Activated CD4-positive, alpha-beta T cell treated with anti-CD3 and anti-CD28 coated beads, Interleukin-2, amount 50 U/mL, for 4 hours (primary cell): Measurements from ENCODE around the gene RPH3AL.
"Not testable (repeated sequence)": the region's sequence is repeated elsewhere in the genome, so short reads cannot be mapped to it uniquely, and the experiment has no call there.

ENCODE experiments used
- DNase-seq, 2 experiments: peaks; one replicate each; pipeline ENCODE4 v3.0.0-alpha.2; 2020

RPH3AL gene

DNA sequence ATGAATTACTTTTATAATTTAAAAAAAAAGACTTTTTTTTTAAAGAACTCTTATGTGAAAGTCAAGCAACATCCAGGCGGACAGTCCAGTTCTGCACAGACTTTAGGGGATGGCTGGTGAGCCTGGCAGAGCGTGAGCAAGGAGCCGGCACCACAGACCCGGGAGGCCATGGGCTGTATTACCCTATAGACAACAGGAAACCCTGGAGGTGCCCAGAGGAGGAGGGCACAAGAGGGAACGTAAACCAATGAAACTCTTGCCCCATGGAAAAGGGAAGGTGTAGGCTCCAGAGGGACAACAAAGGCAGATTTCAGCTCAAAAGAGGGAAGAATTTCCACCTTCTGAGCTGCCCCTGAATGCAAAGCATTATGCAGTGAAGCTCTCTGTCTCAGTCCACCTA is 25.5 kb upstream of the RPH3AL start:
- DNase-seq = no peak

DNA sequence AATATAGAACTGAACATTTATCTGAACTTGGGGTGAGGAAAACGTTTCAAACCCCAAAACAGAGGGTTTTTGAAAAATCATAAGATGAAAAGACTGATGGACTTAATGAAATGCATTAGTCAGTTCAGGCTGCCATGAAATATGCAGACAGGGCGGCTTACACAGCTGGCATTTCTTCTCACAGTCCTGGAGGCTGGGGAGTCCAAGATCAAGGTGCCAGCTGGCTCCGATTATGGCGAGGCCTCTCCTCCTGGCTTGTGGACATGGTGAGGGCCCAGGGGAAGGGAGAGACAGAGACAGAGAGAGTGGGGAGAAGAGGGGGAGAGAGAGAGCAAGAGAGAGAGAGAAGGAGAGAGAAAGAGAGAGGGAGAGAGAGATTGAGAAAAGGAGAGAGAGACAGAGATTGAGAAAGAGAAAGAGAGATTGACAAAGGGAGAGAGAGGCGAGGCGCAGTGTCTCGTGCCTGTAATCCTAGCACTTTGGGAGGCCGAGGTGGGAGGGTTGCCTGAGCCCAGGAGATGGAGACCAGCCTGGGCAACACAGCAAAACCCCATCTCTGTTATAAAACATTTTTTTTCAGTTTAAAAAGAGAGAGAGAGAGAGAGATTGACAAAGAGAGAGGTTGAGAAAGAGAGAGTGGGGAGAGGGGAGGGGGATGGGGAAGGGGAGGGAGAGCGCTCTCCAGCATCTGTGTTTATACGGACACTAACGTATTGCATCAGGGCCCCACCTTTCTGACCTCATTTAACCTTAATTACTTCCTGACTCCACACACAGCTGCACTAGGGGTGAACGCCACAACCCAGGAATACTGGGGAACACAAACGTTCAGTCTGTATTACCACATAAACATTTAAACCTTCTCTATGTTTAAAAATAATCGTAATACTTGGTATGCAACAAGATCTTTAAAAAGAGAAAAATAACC is 24.6 kb upstream of the RPH3AL start:
- no peak for DNase-seq

DNA sequence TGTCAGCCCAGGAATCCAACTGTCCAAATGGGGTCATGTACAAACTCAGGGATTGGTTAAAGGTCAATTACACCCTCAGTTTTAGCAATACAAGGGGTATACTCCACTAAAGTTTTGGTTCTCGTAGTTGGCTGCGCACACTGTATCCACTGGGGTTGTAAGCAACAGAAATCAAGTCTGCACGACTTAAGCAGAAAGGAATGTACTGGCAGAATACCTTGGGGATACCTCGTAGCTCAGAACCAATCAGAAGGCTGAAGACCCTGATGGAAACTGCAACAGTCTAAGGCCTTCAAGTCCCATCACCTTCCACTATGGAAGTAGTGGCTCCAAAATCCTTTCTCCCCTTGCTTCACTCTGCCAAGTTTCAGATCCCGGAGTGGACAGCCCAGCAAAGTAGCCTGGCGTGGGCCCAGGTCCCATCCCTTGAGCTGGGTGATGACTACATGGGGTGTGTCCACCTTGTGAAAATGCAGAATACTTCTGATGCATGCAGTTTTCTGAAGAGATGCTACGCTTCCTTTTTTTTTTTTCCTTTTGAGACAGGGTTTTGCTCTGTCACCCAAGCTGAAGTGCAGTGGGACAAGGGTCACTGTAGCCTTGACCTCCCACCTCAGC is 21.1 kb upstream of the RPH3AL start:
- DNase-seq = no peak

DNA sequence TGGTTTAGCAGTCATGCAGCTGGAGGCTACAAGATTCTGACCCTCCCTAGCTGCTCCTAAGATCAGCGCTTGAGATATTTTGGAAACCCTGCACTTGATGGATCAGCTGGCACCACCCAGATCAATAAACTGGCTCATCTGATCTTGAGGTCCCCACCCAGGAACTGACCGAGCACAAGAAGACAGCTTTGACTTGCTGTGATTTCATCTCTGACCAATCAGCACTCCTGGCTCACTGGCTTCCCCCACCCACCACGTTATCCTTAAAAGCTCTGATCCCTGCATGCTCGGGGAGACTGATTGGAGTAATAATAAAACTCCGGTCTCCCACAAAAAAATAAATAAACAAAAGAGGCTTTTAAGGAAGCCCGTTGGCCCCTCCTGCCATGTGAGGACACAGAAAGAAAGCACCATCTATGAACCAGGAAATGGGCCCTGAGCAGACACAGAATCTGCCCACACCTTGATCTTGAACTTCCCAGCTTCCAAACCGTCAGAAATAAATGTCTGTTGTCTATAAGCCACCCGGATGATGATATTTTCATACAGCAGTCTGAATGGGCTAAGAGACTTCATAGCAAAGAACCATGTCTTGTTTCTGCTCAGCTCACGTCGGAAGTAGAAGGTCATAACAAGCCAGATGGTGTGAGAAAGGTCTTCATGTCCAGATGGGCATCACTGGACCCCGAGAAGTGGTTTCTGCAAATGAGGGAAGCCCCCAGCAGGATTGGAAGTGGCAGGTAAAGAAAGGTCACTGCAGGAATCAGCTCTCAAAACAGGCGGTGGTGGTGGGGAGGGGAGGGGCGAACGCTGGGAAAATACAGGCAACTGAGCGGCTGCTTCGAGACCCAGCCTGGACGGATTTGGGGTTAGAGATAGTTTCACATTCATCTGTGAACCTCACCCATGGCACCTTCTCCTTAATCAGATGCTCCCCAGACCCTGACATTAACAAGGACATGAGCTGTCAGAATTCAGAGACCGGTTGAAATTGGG is 19.8 kb upstream of the RPH3AL start:
- no peak for DNase-seq

DNA sequence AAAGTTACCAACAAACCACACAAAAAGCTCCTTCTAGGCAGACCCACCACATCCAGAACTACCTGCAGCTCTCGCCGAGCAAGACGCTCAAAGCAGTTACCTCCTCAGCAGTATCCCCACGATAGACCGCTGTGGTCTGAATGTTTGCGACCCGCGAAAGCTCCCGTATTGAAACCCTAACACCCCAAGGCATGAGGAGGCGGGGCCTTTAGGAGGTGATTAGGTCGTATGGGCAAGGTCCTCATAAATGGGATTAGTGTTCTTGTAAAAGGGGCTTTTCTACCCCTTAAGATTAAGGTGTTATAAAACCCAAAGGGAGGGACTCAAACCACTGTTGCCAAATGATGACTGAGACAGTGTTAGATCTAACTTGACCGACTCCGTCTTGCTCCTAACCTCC is 19.0 kb upstream of the RPH3AL start:
- no peak for DNase-seq

DNA sequence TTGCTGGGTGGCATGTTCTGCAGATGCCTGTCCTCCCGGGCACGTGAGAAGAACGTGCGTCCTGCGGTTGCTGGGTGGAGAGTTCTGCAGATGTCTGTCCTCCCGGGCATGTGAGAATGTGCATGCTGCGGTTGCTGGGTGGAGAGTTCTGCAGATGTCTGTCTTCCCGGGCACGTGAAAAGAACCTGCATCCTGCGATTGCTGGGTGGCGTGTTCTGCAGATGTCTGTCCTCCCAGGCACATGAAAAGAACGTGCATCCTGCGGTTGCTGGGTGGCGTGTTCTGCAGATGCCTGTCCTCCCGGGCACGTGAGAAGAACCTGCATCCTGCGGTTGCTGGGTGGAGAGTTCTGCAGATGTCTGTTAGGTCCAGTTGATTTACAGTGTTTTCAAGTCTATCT is 15.0 kb upstream of the RPH3AL start:
- not testable (repeated sequence) for DNase-seq

DNA sequence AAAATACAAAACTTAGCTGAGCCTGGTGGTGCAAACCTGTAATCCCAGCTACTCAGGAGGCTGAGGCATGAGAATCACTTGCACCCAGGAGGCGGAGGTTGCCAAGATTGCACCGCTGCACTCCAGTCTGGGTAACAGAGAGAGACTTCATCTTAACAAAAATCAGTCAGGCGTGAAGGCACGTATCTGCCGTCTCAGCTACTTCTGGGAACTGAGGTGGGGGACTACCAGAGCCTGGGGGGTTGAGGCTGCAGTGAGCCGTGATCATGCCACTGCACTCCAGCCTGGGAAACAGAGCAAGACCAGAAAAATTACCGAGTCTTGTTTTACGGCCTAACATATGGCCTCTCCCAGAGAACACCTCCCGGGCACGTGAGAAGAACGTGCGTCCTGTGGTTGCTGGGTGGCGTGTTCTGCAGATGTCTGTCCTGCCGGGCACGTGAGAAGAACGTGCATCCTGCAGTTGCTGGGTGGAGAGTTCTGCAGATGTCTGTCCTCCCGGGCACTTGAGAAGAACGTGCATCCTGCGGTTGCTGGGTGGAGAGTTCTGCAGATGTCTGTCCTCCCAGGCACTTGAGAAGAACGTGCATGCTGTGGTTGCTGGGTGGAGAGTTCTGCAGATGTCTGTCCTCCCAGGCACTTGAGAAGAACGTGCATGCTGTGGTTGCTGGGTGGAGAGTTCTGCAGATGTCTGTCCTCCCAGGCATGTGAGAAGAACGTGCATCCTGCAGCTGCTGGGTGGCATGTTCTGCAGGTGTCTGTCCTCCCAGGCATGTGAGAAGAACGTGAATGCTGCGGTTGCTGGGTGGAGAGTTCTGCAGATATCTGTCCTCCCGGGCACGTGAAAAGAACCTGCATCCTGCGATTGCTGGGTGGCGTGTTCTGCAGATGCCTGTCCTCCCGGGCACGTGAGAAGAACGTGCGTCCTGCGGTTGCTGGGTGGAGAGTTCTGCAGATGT is 14.3 kb upstream of the RPH3AL start:
- DNase-seq = not testable (repeated sequence)

DNA sequence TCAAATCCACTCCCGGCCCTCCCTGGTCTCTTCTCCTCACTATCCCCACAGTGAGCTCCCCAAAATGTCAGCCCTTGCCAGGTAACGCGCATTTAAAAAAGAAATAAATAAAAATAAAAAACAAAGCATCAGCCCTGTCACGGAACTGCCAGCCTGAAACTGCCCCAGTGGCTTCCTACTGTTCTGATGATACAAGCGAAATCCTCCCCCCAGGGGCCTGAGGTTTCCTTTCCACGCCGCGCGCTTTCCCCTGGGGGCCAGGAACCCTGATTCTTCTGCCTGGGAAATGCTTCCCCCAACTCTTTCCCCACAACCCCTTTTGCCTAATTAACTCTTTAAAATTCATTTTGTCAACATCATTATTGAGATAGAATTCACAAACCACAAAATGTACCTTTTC is 12.2 kb upstream of the RPH3AL start:
- DNase-seq = no peak

DNA sequence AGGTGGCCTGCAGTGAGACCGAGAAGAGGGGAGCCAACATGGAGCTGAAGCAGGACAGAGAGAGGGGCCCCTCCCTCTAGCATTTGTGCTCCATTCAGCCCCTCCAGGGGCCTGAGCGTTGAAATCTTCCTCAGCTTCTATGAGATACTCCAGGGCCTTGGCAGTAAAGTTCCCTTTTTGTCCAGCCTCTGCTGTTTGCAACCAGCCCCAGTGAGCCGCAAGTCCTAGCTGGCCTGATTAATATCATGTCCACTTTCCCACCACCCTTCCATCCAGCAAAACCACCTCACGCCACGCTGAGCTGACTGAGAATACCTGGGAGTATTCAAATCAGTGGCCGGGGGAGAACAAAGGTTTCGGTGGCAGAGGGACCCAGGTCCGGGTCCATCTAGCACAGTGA is 11.7 kb upstream of the RPH3AL start:
- no peak for DNase-seq

DNA sequence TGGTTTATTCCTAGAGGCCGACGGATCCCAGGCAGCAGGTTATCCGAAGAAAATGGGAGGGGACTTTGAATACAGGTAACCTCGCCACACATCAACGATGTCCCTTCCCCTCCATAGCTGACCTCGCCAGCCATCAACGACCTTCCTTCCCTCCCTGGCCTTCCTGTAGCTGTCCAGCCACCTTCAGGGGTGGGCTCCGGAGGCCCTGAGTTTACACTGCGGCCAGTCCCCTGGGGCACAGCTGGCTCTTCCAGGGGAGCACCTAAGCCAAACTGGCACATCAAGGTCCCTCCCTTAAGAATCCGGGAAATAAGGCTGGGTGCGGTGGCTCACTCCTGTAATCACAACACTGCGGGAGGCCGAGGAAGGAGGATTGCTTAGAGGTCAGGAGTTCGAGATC is 10.1 kb upstream of the RPH3AL start:
- no peak for DNase-seq

DNA sequence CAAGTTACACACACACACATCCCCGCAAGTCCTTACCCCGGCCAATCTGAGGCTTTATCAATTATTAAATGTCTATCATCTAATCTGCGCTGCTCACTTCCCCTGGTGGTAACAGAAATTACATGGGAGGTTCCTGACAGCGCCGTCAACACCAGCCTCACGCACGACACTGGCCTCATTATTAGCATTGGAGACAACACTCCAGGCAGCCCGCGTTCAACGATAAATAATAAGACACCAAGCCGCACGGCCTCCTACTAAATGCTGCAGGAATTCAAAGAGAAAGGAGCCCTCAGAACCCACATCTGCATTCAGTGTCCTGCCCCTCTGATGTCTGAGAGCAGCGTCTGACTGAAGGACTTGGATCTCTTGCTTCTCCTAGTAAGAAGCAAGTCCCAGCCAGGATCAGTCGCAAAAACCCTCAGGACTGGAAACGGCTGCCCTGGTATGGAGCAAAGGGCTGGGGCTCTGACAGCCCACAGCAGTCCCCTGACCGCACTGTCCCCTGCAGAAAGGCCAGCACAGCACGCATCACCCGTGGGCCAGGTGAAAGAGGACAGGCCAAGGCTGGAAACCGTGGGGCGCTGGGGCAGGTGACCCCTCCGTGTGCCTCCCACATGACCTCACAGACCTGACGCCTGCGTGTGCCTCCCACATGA is 7.6 kb upstream of the RPH3AL start:
- DNase-seq = no peak

DNA sequence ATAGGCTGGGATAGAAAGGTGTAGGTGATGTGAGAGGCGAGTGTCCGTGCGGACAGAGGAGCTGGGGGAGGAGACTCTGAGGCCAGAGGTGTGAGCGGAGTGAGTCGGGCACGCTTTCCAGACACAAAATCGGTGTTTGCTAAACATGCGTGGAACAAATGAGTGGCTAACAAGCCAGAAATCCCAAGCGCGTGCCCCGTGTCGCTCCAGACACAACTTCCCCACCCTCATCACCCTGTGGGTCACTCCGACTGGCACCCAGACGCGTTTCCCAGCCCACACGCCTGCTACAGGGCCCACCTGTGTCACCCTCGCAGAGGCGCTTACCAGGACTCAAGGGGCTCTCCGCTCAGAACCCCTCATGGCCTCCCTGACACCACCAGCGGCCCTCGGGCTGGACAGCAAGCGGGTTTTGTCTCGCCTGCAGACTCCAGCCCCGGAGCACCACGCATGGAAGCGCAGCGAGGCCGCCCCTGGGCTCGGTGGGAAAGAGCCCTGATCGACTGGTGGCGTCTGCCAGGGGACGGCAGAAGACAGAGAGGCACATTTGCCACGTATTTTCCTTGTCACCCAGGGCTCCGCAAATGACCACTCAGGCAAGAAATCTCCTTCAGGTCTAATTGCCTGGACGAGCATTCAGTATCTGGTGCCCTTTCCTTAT is 6.0 kb upstream of the RPH3AL start:
- DNase-seq = no peak

DNA sequence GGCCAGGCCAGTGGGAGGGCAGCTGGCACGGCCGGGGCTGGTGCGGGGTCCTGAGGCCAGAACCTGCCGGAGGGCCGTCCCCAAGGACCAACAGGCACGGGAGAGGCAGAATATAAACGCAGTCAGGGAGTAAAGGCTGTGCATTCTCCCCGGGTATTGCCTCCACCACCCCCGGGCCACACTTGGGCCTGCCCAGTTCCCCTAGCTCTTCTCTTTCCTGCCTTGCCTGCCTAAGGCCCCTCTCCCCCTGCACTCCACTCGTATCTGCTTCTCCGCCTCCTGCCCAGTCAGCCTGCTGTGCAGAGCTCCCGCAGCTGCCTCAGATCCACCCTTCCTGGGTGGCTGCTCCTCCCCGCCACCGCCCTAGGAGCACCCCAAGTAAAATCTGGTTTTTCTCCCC is 5.0 kb upstream of the RPH3AL start:
- no peak for DNase-seq

DNA sequence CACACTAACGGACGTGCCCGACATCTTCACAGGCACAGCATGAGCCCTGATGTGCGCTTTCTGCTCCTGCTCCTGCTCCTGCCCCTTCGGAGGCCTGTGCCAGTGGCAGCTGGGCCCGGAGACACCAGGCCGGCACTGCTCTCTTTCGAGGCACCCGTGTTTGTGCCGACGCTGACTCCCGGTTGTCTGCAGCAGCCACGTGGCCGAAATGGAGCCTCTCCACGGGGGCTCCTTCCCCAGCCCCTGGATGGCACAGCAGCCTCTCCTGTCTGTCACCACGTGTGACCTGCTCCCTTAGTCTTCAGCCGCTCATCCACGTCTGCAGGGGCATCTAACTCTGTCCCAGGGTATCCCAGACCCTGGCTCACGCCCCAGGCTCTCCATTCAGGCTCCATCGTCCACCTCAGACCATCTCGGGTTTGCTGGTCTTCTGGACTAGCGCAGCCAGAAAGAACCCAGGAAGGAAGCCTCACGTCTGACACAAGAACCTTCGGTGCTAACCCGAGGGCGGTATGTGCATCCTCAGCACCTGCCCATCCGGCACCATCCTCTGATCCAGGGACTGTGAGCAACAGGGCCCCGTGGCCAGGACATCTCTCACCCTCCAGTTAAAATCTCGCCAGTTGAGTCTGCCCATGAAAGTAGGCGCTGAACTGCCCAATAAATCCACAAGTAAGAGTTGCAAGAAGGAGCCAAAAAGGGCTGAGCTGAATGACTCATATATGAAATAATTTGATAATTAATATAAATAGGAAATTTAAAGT is 4.2 kb upstream of the RPH3AL start:
- no peak for DNase-seq

DNA sequence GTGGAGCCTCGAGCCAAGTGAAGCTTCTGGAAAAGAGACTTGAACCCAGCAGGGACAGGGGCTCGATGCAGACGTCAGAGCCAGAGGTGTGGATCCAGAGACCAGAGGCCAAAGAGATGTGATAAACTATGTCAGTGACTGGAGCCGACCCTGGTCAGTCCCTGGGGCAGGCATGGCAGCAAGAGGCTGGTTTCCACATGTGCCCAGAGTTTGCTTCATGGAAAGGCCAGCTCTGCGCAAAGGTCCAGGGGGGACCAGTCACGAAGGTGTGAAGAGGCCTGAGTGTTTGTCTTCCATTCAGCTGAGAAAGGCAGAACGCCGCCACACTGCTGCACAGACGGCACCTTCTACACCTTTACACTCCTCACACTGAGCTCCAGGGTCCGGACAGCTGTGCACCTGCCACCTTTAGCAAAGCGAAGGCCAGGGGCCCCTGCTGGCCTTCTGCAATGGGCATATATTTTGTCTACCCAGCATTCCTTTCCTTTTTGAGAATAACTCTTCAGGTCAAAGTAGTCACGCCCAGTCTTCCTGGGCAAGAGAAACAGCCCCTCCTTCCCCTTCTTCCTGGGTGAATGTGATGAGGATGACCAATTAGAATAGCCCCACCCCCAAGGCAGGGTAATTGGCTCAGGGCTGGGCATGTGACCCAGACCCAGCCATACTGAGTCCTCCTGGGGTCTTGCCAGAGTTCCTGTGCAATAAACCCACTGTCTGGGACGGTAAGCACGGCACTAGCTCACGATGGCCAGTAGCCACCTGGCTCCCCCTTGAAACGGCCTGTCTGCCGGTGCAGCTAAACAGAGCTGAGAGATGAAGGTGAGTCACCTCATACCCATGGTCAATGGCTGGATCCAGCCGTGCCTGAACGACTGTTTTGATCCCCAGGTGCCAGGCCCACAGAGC is 2.3 kb upstream of the RPH3AL start:
- DNase-seq = no peak

DNA sequence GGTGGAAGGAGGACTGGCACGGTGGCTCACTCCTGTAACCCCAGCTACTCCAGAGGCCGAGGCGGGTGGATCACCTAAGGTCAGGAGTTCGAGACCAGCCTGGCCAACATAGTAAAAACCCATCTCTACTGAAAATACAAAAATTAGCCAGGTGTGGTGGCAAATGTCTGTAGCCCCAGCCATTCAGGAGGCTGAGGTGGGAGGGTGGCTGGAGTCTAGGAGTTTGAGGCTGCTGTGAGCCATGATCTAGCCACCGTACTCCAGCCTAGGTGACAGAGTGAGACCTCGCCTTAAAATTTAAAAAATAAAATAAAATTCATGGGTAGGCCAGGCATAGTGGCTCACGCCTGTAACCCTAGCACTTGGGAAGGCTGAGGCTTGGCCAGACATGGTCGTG is 1.2 kb upstream of the RPH3AL start:
- no peak for DNase-seq

DNA sequence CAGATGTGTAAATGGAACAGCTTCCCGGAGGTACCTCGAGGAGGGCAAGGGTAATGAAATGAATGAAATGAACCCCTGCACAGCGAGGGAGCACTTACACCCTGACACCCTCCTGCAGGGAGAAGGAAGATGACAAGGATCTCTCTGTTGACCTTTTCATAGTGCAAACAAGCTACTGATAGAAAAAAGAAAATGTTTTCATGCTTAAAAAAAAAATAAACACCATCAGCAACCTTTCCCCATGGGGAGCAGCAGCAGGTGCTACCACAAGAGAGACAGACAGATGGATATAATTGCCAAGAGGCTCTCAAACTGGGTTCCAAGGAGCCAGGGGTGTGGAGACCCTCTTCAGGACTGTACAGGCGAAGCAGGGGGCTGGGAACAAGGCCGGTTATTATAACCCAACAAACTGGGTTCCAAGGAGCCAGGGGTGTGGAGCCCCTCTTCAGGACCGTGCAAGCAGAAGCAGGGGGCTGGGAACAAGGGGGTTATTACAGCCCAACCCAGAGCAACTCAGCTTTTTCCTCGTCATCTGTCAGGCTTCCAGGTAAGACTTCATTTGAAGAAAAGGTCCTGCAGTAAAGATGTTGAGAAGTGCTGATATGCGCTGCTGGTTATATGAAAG is 718 bp upstream of the RPH3AL start:
- DNase-seq = no peak

DNA sequence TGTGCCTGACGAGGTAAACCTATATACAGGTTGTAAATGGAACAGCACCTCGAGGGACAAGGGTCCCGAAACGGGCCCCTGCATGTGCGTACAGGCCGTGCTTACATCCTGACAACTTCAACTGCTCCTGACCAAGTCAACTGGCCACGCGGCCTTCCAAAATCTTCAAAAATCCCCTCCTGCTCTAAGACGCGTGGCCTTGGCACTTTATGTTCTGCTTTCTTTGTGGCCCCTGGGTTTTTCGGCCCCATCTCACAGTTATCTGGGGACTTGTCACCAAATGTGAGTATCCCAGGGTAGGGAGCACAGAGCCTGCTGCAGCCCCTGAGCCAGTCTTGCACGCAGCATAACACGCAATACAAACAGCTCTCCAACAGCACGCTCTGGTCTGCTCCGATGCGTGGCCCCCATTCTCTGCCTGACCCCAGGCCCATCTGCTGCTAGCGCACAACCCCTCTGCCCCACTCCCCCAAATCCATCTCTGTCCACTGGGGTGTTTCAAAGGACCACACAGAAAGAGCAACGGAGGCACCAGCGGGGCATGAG is 659 bp downstream of the RPH3AL start:
- DNase-seq = no peak

DNA sequence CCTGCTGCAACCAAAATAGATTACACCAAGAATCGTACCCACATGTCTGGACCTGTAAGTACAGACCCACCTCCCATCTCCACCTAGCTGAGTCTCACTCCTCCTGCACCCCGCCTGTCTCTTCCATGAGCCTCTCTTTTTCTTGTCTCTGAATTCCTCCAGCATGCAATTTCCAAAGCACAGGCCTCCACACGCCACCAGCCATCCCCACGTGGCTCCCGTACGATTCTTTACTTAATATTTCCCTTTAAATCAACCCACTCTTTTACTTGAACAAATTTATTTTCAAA is 1.2 kb downstream of the RPH3AL start:
- DNase-seq = no peak
